ENCODE data around the gene ACOXL.

The ACOXL gene

DNA sequence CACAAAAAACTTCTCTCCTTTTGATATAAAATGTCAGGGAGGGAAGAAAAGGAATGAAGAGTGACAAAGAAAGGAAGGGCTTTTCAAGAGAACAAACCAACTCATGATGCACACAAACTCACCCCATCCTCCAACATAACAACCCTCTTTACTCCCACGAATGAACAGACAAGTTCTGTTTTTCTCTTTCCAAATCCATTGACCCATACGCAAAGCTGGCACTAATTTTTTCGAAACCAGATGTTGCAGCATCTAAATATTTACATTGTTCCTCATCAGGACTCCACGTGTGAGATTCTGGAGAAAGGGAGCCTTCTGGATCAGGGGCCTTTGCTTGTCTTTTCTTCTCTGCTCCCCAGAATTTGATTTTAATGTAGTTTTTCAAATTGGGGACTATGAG lies 245.0 kb downstream of the ACOXL start:
- no peak for DNase-seq (ENCODE audit: low read depth, low spot score)

- DNase-seq (ENCODE audit: low read depth, low spot score): no peak
These were observed 245.8 kb downstream of the ACOXL start for GRCh38 chr2:110978148-110978547.

DNA sequence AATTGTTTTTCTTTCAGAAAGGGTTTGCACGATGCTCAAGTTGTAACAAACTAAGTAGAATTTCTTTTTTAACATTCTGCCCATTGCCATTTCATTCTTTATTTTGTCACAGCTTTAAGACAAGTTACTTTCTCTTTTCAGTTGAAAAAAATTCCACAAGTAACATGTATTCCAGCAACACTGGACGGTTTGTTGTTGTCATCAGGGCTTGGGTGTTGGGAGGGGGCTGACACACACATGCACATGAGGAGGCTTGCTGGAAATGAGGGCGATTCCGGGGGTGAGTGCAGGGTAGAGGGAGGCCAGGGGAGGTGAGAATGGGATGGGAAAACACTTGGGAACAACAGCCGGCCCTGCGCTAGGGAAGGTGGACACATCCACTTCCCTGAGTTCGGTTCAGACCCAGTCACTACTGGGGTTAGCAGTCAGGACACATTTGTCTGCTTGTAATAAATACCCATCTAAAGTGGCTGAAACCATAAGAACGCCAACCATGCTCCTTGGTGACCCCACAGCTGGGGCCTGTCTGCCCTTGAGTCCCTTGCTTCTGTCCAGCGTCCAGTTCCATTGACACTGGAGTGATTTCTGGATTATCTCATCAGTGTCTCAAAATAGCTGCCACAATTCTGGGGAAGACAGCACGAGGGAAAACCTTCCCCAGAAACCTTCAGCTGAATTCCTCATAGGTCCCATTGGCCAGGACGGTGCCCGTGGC lies 246.5 kb downstream of the ACOXL start:
- no peak for DNase-seq (ENCODE audit: low read depth, low spot score)

DNA sequence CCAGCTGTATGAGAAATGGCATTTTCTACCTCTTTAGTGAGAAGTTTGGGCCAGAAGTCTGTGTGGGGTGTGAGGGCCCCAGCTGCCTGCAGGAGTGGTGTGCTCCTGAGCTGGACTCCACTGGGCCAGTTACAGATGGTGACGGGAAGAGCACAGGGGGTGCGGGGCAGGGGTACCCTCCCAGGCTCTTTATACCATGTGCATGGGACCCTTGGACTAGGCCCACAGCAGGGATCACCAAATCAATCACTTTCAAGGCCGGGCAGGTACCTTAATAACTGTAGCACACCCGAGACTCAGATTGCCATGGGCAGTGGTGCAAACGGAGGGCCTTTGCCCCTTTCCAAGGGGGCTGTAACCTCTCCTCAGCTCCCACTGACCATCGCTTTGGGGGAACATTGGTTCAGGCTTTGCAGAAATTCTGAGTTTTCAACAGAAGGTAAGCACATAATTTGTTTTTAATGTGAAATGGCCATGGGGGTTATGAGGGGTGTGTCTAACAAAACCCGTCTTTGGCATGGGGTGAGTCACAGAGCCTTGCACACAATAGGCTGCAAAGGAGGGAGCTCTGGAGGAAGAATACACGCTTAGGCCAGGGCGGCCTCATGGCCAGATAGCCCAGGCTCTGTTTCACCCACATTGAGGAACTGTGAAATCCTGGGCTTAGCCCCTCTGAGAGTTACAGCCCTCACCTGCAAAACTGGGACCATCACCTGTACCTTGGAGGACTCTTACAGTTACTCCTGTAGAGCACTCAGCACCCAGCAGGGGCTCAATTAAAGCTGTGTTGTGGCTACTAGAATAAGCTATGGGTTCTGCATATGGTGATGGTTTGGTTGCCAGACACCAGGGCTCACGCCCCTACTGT lies 247.3 kb downstream of the ACOXL start:
- DNase-seq (ENCODE audit: low read depth, low spot score): no peak

DNA sequence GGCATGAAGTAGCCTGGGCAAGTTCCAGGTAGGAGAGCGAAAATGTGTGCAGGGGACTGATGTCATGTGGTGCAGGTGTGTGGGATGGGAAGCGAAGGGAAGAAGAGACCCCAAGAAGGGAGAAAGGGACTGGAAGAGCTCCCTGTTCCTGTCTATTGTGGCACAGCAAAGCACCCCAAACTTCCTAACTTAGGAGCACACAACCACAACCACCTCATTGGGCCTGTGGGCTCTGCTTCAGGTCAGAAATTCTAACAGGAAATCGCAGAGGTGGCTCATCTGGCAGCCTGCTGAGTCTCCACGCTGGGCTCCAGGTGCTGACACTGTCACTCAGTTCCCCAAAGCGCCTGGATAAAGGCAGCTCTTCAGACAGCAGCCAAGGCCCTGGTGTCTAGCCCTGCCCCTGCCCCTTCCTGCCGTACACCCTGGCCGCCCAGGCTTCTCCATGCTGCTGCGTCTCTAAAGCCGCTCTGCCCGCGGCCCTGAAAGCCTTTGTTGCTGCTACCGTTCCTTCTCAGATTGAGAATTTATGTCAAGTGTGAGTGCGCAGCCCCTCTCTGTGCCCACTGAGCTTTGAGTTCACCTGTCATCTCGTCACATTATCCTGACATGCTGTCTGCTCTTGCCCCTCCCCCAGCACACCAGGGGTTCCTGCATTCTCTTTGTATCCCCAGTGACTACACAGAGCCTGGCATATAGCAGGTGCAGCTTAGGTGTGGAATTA lies 248.1 kb downstream of the ACOXL start:
- DNase-seq (ENCODE audit: low read depth, low spot score): no peak

GRCh38 chr2:110983133-110983532 lies 250.8 kb downstream of the ACOXL start:
- DNase-seq (ENCODE audit: low read depth, low spot score): no peak

DNA sequence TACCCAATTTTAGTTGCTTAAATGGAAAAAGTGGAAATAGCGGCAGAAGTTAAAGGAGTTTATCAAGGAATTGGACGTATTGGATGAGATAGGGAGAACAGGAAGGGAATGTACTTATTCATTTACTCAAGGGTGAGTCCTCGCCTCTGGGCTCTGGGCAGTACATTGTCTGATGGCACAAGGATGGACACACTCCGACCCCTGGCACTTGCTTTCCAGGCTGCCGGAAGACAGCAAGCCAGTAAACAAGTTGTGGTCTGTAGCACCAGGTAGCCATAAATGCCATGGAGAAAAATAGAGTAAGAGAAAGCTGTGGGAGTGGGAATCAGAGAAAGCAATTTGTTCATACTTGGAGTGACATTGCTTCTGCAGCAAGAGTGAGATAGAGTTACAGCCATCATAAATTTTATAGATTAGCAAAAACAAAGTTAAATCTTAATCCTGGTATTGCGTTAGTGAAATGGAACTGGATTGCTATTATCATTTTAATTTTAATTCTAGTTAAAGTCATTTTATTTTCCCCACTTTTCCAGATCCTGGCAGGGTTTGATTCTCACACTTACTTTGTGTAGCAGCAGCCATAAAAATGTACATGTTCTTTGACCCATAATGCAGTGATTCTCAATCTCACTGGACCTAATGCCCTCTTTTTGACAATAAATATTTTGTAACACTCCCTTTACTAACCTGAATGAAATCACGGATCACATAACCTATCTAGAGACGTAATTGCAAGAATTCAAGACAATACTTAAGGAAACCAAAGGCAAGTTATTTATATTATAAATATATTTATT lies 252.5 kb downstream of the ACOXL start:
- no peak for DNase-seq (ENCODE audit: low read depth, low spot score)

- no peak for DNase-seq (ENCODE audit: low read depth, low spot score)
These were observed 258.1 kb downstream of the ACOXL start for GRCh38 chr2:110990440-110990839.

- no peak for DNase-seq (ENCODE audit: low read depth, low spot score)
These were observed 259.5 kb downstream of the ACOXL start for GRCh38 chr2:110991911-110992310.

DNA sequence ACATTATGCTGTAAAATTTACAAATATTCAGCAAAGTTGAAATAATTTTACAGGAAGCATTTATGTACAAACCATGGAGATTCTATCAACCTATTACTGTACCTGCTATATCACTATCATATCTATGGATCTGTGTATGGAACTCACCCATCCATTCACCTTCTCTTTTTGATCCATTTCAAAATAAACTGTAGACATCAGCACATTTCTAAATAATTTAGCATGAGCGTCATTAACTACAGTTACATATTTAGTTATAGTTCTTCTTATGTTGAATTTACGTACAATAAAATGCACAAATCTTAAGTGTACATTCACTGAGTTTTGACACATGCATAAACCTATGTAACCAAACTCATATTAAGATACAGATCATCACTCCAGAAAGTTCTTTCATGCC lies 260.5 kb downstream of the ACOXL start:
- no peak for DNase-seq (ENCODE audit: low read depth, low spot score)

GRCh38 chr2:110993557-110994231 lies 261.3 kb downstream of the ACOXL start:
- DNase-seq (ENCODE audit: low read depth, low spot score): no peak

- no peak for DNase-seq (ENCODE audit: low read depth, low spot score)
These were observed 262.0 kb downstream of the ACOXL start for GRCh38 chr2:110994250-110994961.

DNA sequence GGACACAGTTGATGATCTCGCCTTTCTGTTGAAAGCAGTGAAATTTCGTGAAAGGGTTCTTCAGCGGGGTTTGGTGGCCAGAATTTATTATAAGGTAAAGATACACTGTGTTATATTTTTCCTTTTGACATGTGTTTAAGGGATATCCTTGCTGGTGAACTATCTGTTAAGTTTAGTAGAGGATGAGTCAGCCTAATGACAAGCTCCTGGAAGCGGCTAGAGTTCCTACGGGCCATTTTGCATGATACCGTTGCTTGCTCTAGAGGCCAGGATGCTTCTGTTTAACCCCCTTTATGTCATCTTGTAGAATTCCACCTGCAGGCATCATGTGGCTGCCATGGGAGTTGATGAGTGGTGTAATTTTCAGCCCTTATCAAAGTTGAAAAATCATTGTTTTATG lies 263.5 kb downstream of the ACOXL start:
- no peak for DNase-seq (ENCODE audit: low read depth, low spot score)

DNA sequence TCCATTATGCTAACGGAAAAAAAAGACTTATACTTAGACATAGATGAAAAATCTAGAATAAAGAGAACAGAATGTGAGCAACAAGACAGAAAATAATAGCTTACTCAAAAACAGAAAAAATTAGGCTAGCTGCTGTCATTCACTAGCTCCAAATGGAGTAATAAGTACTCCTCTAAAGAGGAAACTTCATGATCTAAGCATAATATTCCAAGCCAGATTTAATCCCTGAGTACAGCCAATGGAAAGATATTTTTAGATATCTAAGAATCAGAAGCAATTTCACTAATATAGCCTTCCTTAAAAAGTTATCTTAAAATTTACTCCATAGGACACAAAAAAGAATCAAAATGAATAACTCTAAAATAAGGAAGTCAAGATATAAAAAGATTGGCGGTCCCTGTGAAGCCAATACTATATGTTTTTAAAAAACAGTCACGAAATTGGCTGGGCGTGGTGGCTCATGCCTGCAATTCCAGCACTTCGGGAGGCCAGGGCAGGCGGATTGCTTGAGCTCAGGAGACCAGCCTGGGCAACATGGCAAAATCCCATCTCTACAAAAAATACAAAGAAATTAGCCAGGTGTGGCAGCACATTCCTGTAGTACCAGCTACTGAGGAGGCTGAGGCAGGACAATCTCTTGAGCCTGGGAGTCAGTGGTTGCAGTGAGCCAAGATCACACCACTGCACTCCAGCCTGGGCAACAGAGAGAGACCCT lies 265.1 kb downstream of the ACOXL start:
- DNase-seq (ENCODE audit: low read depth, low spot score): no peak

- no peak for DNase-seq (ENCODE audit: low read depth, low spot score)
These were observed 265.9 kb downstream of the ACOXL start for GRCh38 chr2:110998311-110998710.

DNA sequence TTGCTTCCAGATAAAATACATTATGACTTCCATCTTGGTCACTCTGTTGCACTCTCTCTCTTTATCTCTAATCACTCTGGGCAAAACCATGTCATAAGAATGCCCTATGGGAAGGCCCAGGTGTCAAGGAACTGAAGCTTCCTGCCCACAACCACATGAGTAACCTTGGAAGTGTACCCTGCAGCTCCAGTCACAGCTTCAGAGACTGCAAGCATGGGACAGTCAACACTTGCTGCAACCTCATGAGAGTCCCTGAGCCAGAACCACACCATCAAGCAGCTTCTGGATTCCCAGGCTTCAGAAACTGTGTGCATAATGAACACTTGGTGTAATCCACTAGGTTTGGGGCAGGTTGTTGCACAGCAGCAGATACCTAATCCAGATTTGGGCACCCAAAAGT lies 267.3 kb downstream of the ACOXL start:
- no peak for DNase-seq (ENCODE audit: low read depth, low spot score)

GRCh38 chr2:111005307-111005706 lies 272.9 kb downstream of the ACOXL start:
- DNase-seq (ENCODE audit: low read depth, low spot score): no peak

- DNase-seq (ENCODE audit: low read depth, low spot score): no peak
These were observed 273.4 kb downstream of the ACOXL start for GRCh38 chr2:111005821-111006220.

- no peak for DNase-seq (ENCODE audit: low read depth, low spot score)
These were observed 275.6 kb downstream of the ACOXL start for GRCh38 chr2:111007757-111008688.

Measured in brain pericyte (primary cell).